ENCODE data around the gene MIPEP.
A peak's percentile ranks its signal among the peaks of the same experiment; 100 is the strongest.
"Not testable (repeated sequence)": the region's sequence is repeated elsewhere in the genome, so short reads cannot be mapped to it uniquely, and the experiment has no call there.

The MIPEP gene

GRCh38 chr13:23888658-23889614, at the start of gene MIPEP:
MIPEP (minus strand) TSS chr13:23889400; CDS start chr13:23889320, 80 bp downstream.
- peak within 1 kb of the TSS; percentile 76 for H3K27ac ChIP-seq
- peak; percentile 56 for DNase-seq (ENCODE audit: low read depth, low spot score)

GRCh38 chr13:23934520-23934919, 45.3 kb upstream of the MIPEP start:
- H3K27ac ChIP-seq, result no peak overlapping the region
- DNase-seq (ENCODE audit: low read depth, low spot score), result no peak

- DNase-seq (ENCODE audit: low read depth, low spot score), result peak; percentile 40
Observed at GRCh38 chr13:23928985-23929384, 39.8 kb upstream of the MIPEP start.

GRCh38 chr13:23923031-23923430, 33.8 kb upstream of the MIPEP start:
- no peak overlapping the region for H3K27ac ChIP-seq
- no peak for DNase-seq (ENCODE audit: low read depth, low spot score)

More at GRCh38 chr13:23928985-23929384, 39.8 kb upstream of the MIPEP start:
- H3K27ac ChIP-seq, result peak overlapping the region; percentile 27

- no peak overlapping the region for H3K27ac ChIP-seq
- DNase-seq (ENCODE audit: low read depth, low spot score), result no peak
Observed at GRCh38 chr13:23922005-23922932, 33.1 kb upstream of the MIPEP start.

- no peak for DNase-seq (ENCODE audit: low read depth, low spot score)
- no peak overlapping the region for H3K27ac ChIP-seq
Observed at GRCh38 chr13:23921451-23921888, 32.3 kb upstream of the MIPEP start.

- no peak for DNase-seq (ENCODE audit: low read depth, low spot score)
- no peak overlapping the region for H3K27ac ChIP-seq
Observed at GRCh38 chr13:23919006-23919405, 29.8 kb upstream of the MIPEP start.

- no peak overlapping the region for H3K27ac ChIP-seq
- no peak for DNase-seq (ENCODE audit: low read depth, low spot score)
Observed at GRCh38 chr13:23918208-23918607, 29.0 kb upstream of the MIPEP start.

- H3K27ac ChIP-seq, result no peak overlapping the region
- DNase-seq (ENCODE audit: low read depth, low spot score), result no peak
Observed at GRCh38 chr13:23915308-23915707, 26.1 kb upstream of the MIPEP start.

- DNase-seq (ENCODE audit: low read depth, low spot score), result no peak
- H3K27ac ChIP-seq, result no peak overlapping the region
Observed at GRCh38 chr13:23912469-23912868, 23.3 kb upstream of the MIPEP start.

GRCh38 chr13:23909606-23910005, 20.4 kb upstream of the MIPEP start:
- no peak for DNase-seq (ENCODE audit: low read depth, low spot score)
- H3K27ac ChIP-seq, result no peak overlapping the region

GRCh38 chr13:23905766-23906165, 16.6 kb upstream of the MIPEP start:
- H3K27ac ChIP-seq, result no peak overlapping the region
- DNase-seq (ENCODE audit: low read depth, low spot score), result no peak

- no peak for DNase-seq (ENCODE audit: low read depth, low spot score)
- H3K27ac ChIP-seq, result no peak overlapping the region
Observed at GRCh38 chr13:23903906-23904280, 14.7 kb upstream of the MIPEP start.

- DNase-seq (ENCODE audit: low read depth, low spot score), result no peak
- no peak overlapping the region for H3K27ac ChIP-seq
Observed at GRCh38 chr13:23902975-23903905, 14.0 kb upstream of the MIPEP start.

GRCh38 chr13:23901365-23901764, 12.2 kb upstream of the MIPEP start:
- DNase-seq (ENCODE audit: low read depth, low spot score), result no peak
- no peak overlapping the region for H3K27ac ChIP-seq

GRCh38 chr13:23899555-23899954, 10.4 kb upstream of the MIPEP start:
- DNase-seq (ENCODE audit: low read depth, low spot score), result no peak

GRCh38 chr13:23898101-23898500, 8.9 kb upstream of the MIPEP start:
- no peak overlapping the region for H3K27ac ChIP-seq
- DNase-seq (ENCODE audit: low read depth, low spot score), result no peak

More at GRCh38 chr13:23899555-23899954, 10.4 kb upstream of the MIPEP start:
- no peak overlapping the region for H3K27ac ChIP-seq

GRCh38 chr13:23897452-23897919, 8.3 kb upstream of the MIPEP start, which contains the start of gene C1QTNF9B:
C1QTNF9B (minus strand) TSS chr13:23897502.
- DNase-seq (ENCODE audit: low read depth, low spot score); H3K27ac ChIP-seq: not testable (repeated sequence)

- DNase-seq (ENCODE audit: low read depth, low spot score); H3K27ac ChIP-seq: not testable (repeated sequence)
Observed at GRCh38 chr13:23894746-23895145, 5.5 kb upstream of the MIPEP start.
